HepG2 (cell line): Measurements from ENCODE around the gene CCDC50. TPM values are rescaled to one million over a fixed set of nuclear protein-coding genes. Genes with fewer than 3 reads are reported as not detected.

ENCODE experiments used
- ATAC-seq: fragments of 200-7000 bp; cut with Tn5 transposase; 3 replicates; pipeline ENCODE4 v1.9.1; 2020; ENCODE audit warnings: mild to moderate bottlenecking, moderate library complexity
- BruUV-seq: library from RNA; stranded (reverse); fragments of 400-500 nt; replicated peaks from 2 replicates; lab custom pipeline; 2021; lab: Mats Ljungman, UMichigan
- CTCF ChIA-PET: fragments of 300-600 bp; formaldehyde crosslinking; extraction: SDS; loops from one replicate; lab custom pipeline; 2021; ENCODE audit warnings: low total read pairs, inconsistent platforms, low intra/inter-chr PET ratio; lab: Yijun Ruan, JAX
- POLR2A ChIA-PET: fragments of 350-600 bp; sonication (Branson Sonifier 250); formaldehyde crosslinking; loops from one replicate; lab custom pipeline; 2020; ENCODE audit warnings: antibody characterized with exemption, inconsistent platforms; lab: Yijun Ruan, JAX
- DNase-seq: peaks from one replicate; pipeline ENCODE4 v3.0.0-alpha.2; 2015; ENCODE audit warnings: low spot score
- FAIRE-seq: peaks from 3 replicates; lab custom pipeline; 2011; peaks lifted over from hg19 to GRCh38; lab: Jason Lieb, UNC
- H2AFZ ChIP-seq: one replicate; pipeline ENCODE4 v1.6.1; 2011; ENCODE audit warnings: low read length, inconsistent platforms
- H3K27ac ChIP-seq: fragments of 300-600 bp; 3 replicates; pipeline ENCODE4 v1.8.0; 2011; ENCODE audit warnings: mixed run types, mild to moderate bottlenecking, mixed read lengths, low read length, inconsistent platforms; ENCODE audit not compliant: insufficient read depth; ENCODE audit errors: extremely low read length
- H3K27me3 ChIP-seq, 2 experiments: fragments of 200-600 bp in 1 of 2; 2 replicates in 1 of 2; 3 replicates in 1 of 2; pipeline versions ENCODE4 v1.6.0 to v1.8.0; 2011; ENCODE audit warnings: low read length in 2 of 2, mild to moderate bottlenecking in 2 of 2, moderate library complexity in 2 of 2, inconsistent platforms in 1 of 2; ENCODE audit not compliant: insufficient read depth in 2 of 2, control insufficient read depth in 1 of 2
- H3K36me3 ChIP-seq, 2 experiments: fragments of 200-600 bp in 1 of 2; replicated peaks in 1 of 2; 2 replicates in 1 of 2; 3 replicates in 1 of 2; pipeline versions ENCODE4 v1.5.1 to v1.8.0; 2011; ENCODE audit warnings: low read length in 2 of 2, inconsistent platforms in 1 of 2; ENCODE audit not compliant: insufficient read depth in 2 of 2, control insufficient read depth in 1 of 2
- H3K4me1 ChIP-seq: 2 replicates; pipeline ENCODE4 v1.5.1; 2012; ENCODE audit warnings: low read length, inconsistent platforms; ENCODE audit not compliant: insufficient read depth
- H3K4me2 ChIP-seq: 2 replicates; pipeline ENCODE4 v1.6.0; 2011; ENCODE audit warnings: low read depth, low read length, inconsistent platforms
- H3K4me3 ChIP-seq, 3 experiments: fragments of 200-600 bp in 1 of 3; sonication (generic), shearing (Covaris generic) in 1 of 3; replicated peaks in 1 of 3; 2 replicates each; pipeline ENCODE4 v1.5.1; 2011 to 2016; ENCODE audit warnings: low read length in 3 of 3, inconsistent platforms in 2 of 3, low read depth in 2 of 3, mild to moderate bottlenecking in 2 of 3, control low read depth in 1 of 3, mixed read lengths in 1 of 3; ENCODE audit not compliant: insufficient read depth in 1 of 3
- H3K79me2 ChIP-seq: one replicate; pipeline ENCODE4 v1.6.1; 2011; ENCODE audit warnings: low read length, inconsistent platforms; ENCODE audit not compliant: insufficient read depth
- H3K9ac ChIP-seq: 2 replicates; pipeline ENCODE4 v1.6.0; 2011; ENCODE audit warnings: mild to moderate bottlenecking, low read depth, low read length, inconsistent platforms; ENCODE audit not compliant: insufficient read depth
- H3K9me3 ChIP-seq: 2 replicates; pipeline ENCODE4 v1.5.1; 2012; ENCODE audit warnings: mild to moderate bottlenecking, low read length
- H4K20me1 ChIP-seq: 2 replicates; pipeline ENCODE4 v1.6.0; 2011; ENCODE audit warnings: inconsistent platforms, mild to moderate bottlenecking, low read length, moderate library complexity; ENCODE audit not compliant: insufficient read depth
- HMG20B ChIP-seq: conservative IDR thresholded peaks from 2 replicates; pipeline ENCODE4 v1.6.1; 2016; ENCODE audit warnings: missing genetic modification reagents, missing compliant biosample characterization
- HNRNPL ChIP-seq: fragments of 200-400 bp; formaldehyde crosslinking; IDR thresholded peaks from 2 replicates; pipeline ENCODE4 v1.6.1; 2017; ENCODE audit warnings: mild to moderate bottlenecking, low read depth, low read length
- HOXA7 ChIP-seq: sonication (generic); formaldehyde crosslinking; IDR thresholded peaks from 2 replicates; pipeline ENCODE4 v1.8.1; 2022; ENCODE audit warnings: mild to moderate bottlenecking, missing genetic modification reagents, moderate library complexity
- KDM3A ChIP-seq: IDR thresholded peaks from 2 replicates; pipeline ENCODE4 v1.6.1; 2018; ENCODE audit warnings: low read depth, missing compliant biosample characterization
- MBNL3 ChIP-seq: fragments of 250-450 bp; sonication (Bioruptor Pico); conservative IDR thresholded peaks from 2 replicates; pipeline ENCODE4 v1.8.0; 2022; ENCODE audit warnings: mild to moderate bottlenecking, inconsistent platforms
- MLLT10 ChIP-seq: sonication (generic); formaldehyde crosslinking; IDR thresholded peaks from 2 replicates; pipeline ENCODE4 v1.4.0; 2020; ENCODE audit warnings: missing genetic modification reagents
- NFAT5 ChIP-seq: sonication (generic); formaldehyde crosslinking; IDR thresholded peaks from 2 replicates; pipeline ENCODE4 v1.4.0; 2020; ENCODE audit warnings: missing genetic modification reagents
- ZC3H4 ChIP-seq: sonication (generic); formaldehyde crosslinking; IDR thresholded peaks from 2 replicates; pipeline ENCODE4 v1.4.0; 2020; ENCODE audit warnings: missing genetic modification reagents, borderline replicate concordance
- ZFP41 ChIP-seq: sonication (generic); formaldehyde crosslinking; IDR thresholded peaks from 2 replicates; pipeline ENCODE4 v1.4.0; 2020; ENCODE audit warnings: mild to moderate bottlenecking, missing genetic modification reagents, borderline replicate concordance
- ZNF180 ChIP-seq: sonication (generic); formaldehyde crosslinking; IDR thresholded peaks from 2 replicates; pipeline ENCODE4 v1.4.0; 2020; ENCODE audit warnings: low read depth, missing genetic modification reagents, borderline replicate concordance
- ZNF34 ChIP-seq: sonication (generic); formaldehyde crosslinking; IDR thresholded peaks from 2 replicates; pipeline ENCODE4 v1.4.0; 2020; ENCODE audit warnings: mild to moderate bottlenecking, missing genetic modification reagents, borderline replicate concordance
- ZNF780A ChIP-seq: sonication (generic); formaldehyde crosslinking; IDR thresholded peaks from 2 replicates; pipeline ENCODE4 v1.8.0; 2022; ENCODE audit warnings: mild to moderate bottlenecking, missing genetic modification reagents, moderate library complexity
- ZSCAN12 ChIP-seq: sonication (generic); formaldehyde crosslinking; IDR thresholded peaks from 2 replicates; pipeline ENCODE4 v1.9.0; 2021; ENCODE audit warnings: mild to moderate bottlenecking, missing genetic modification reagents
- WGBS: methylation state at CpG from one replicate; pipeline ENCODE4 v1.1.6; 2017; ENCODE audit warnings: low lambda C conversion rate; 5-methylcytosine and 5-hydroxymethylcytosine counted together
- in situ Hi-C: cut with HindIII; loops from 2 replicates; pipeline ENCODE4 v1.10.0; 2017; ENCODE audit warnings: low pct_unique_long_range_greater_than_20kb; ENCODE audit not compliant: extremely low pct_ligation_motif_present
- intact Hi-C: fragments of 100-400 bp; cut with micrococcal nuclease; formaldehyde crosslinking; loops from one replicate; pipeline ENCODE4 v1.10.0; 2022; ENCODE audit not compliant: unreplicated experiment
- polyA plus RNA-seq, 8 experiments: library from polyadenylated mRNA; depleted of rRNA in 3 of 8; stranded (reverse) in 7 of 8; unstranded in 1 of 8; fragments of >200 nt; fragmentation: Illumina TruSeq in 4 of 8; extraction: Trizol in 4 of 8; gene quantifications; 2 replicates each; pipeline versions ENCODE4 v1.2.1 to v1.2.3, GENCODE V29; 2011 to 2016; ENCODE audit warnings: low read depth in 4 of 8, missing spikeins in 1 of 8, mixed read lengths in 1 of 8; ENCODE audit not compliant: insufficient read depth in 1 of 8
- total RNA-seq, 5 experiments: library from RNA; depleted of rRNA; stranded (reverse); fragments of >200 nt; fragmentation: Illumina TruSeq; extraction: Trizol; gene quantifications; 2 replicates each; pipeline ENCODE4 v1.2.3, GENCODE V29; 2016; ENCODE audit warnings: low read depth in 1 of 5

The CCDC50 gene
- total and polyA plus RNA-seq, 2 of the 13 experiments (the other 11 are each of a cell fraction or from before 2014, with no cell fraction given), result 47.6 to 66.4 TPM

- no peak for TF ChIP-seq ZNF34 (CRISPR knock-in tag)
Observed at GRCh38 chr3:191412759-191413158, 83.6 kb downstream of the CCDC50 start (continued).

GRCh38 chr3:191414286-191414685 lies 85.1 kb downstream of the CCDC50 start:
- Histone ChIP-seq H3K27me3 (no peaks in the 10 kb centered on the region), H3K4me2 (no peak overlapping the region), H3K9me3 (peaks cover 10% of the 10 kb centered on the region; the same call in 1 of the 2 replicates), H3K36me3 (no peaks in the 10 kb centered on the region), H3K27ac (no peak overlapping the region), H3K9ac (no peak overlapping the region), H4K20me1 (no peaks in the 10 kb centered on the region), H3K4me3 (no peak overlapping the region), H3K79me2 (no peaks in the 10 kb centered on the region), H3K4me1 (no peaks in the 10 kb centered on the region), H2AFZ (no peak overlapping the region)
- in situ Hi-C loops (loop anchor here (10.0 kb wide), 2 partner anchors 391 to 1031 kb away; no protein-coding TSS in a partner anchor), intact Hi-C loops (no loop called here)
- DNase-seq, result no peak
- TF ChIP-seq HOXA7 (CRISPR knock-in tag) (no peak), MBNL3 (CRISPR knock-in tag) (no peak), ZFP41 (CRISPR knock-in tag) (no peak), ZC3H4 (no peak), ZNF780A (CRISPR knock-in tag) (no peak), HMG20B (CRISPR knock-in tag) (no peak), KDM3A (no peak), MLLT10 (CRISPR knock-in tag) (no peak), HNRNPL (no peak), ZSCAN12 (CRISPR knock-in tag) (no peak), ZNF180 (CRISPR knock-in tag) (no peak), NFAT5 (CRISPR knock-in tag) (no peak)
- no peak for ATAC-seq
- ChIA-PET POLR2A (no interaction called here), CTCF (no interaction called here)
- no peak for FAIRE-seq
- no TSS peak for BruUV-seq
- 0% methylated on average over 2 of the region's 2 CpGs for WGBS
